Measurements from ENCODE around the gene KRTAP5-3. TPM values are rescaled to one million over a fixed set of nuclear protein-coding genes. Genes with fewer than 3 reads are reported as not detected.

The KRTAP5-3 gene
- total and polyA plus RNA-seq, 2 experiments from 2014 or later: not detected

DNA sequence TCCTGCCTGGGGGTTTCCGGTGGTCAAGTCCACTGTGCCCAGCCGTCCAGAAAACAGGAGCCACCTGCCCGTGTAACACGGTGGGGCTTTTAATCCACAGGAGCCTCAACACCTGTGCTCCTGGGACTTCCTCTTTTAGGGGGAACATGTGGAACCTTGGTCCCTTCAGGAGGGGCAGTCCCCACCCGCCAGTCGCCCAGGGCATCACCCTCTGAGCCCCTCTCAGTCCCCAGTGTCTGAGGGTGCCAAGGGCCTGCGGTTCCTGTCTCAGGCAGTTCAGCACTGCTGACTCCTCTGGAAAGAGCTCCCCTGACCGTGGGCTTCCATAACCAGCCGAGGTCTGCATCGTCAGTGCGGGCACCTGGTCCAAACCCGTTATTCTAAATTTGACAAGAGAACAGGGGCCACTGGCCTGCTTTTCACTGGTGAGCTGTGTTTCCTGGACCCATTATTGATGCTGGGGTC is 37.1 kb upstream of the KRTAP5-3 start:
- no peak overlapping the region for H3K27ac ChIP-seq
- no peaks in the 10 kb centered on the region for H3K36me3 ChIP-seq
- no peak for DNase-seq (ENCODE audit: low read depth in 1 of 2, low spot score in 1 of 2)
- TF ChIP-seq, protein P1, sequence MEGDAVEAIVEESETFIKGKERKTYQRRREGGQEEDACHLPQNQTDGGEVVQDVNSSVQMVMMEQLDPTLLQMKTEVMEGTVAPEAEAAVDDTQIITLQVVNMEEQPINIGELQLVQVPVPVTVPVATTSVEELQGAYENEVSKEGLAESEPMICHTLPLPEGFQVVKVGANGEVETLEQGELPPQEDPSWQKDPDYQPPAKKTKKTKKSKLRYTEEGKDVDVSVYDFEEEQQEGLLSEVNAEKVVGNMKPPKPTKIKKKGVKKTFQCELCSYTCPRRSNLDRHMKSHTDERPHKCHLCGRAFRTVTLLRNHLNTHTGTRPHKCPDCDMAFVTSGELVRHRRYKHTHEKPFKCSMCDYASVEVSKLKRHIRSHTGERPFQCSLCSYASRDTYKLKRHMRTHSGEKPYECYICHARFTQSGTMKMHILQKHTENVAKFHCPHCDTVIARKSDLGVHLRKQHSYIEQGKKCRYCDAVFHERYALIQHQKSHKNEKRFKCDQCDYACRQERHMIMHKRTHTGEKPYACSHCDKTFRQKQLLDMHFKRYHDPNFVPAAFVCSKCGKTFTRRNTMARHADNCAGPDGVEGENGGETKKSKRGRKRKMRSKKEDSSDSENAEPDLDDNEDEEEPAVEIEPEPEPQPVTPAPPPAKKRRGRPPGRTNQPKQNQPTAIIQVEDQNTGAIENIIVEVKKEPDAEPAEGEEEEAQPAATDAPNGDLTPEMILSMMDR (IDR thresholded peaks at IDR 0.05; ENCODE audit: low read depth, low read length): no peak
- no peaks in the 10 kb centered on the region for H3K4me1 ChIP-seq (ENCODE audit: low read depth)
- no peak overlapping the region for H3K4me3 ChIP-seq
- H3K9me3 ChIP-seq (ENCODE audit: low read depth): no peaks in the 10 kb centered on the region
- H3K27me3 ChIP-seq: no peaks in the 10 kb centered on the region

DNA sequence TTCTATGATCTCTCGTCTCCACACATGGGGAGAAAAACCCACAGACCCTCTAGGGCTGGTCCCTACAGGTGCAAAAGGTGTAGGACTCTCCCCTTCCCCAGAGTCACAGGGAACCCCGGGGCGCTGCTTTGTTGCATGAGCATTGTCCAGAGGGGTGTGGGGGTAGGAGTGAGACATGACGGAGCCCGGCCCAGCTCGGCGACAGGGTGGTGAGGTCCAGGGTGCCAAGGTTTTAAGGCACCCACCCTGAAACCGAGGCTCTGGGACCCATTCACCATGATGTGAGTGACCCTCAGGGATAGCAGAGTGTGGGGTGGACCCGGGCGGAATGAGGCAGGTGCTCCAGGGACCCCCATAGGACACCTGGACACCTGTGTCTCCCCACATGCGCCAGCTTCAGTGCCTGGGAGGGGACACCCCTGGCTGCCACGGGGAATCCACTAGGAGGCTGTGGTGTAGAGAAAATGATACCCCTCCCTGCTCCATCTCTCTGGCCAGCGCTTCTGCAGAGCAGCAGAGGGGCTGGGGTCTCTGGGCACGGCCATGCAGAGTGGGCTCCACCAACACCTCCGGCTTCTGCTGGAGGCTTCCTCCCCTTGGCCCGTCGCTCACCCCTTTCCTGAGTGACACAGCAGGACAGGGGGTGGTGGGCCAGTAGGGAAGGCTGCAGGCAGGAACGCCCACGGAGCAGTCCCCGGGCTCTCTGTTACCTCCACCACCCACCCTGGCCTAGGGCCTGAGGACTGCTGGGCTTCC is 36.5 kb upstream of the KRTAP5-3 start:
- TF ChIP-seq, protein P1 (IDR thresholded peaks at IDR 0.05; ENCODE audit: low read depth, low read length): no peak
- H3K27me3 ChIP-seq: no peaks in the 10 kb centered on the region
- H3K9me3 ChIP-seq (ENCODE audit: low read depth): no peaks in the 10 kb centered on the region
- H3K4me3 ChIP-seq: no peak overlapping the region
- no peak for DNase-seq (ENCODE audit: low read depth in 1 of 2, low spot score in 1 of 2)
- H3K4me1 ChIP-seq (ENCODE audit: low read depth): no peaks in the 10 kb centered on the region
- no peaks in the 10 kb centered on the region for H3K36me3 ChIP-seq
- H3K27ac ChIP-seq: no peak overlapping the region

DNA sequence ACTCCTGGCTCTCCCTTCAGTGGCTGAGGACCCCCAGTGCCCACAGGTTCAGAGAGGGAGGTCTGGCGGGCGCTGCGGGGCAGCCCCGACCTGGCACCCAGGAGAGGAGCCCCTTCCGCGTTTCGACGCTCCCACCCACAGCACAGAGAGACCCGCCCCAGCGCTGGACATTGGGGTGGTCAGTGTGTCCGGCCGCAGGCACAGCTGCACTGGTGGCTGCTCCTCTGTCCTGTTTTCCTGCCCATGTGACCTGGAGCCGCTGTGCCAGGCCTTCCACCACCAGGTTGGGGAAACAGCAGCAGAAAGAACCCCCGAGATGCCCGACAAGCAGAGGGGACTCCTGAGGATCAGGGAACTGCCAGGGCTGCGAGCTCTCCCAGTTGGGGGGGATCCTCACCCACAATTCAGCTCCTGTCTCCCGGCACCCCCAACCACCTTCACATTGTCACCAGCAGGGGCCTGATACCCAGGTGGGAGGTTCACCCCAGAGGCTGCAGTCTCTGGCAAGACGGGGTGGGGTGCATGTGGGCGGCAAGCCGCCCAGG is 35.0 kb upstream of the KRTAP5-3 start:
- H3K27ac ChIP-seq: no peak overlapping the region
- no peak overlapping the region for H3K4me3 ChIP-seq
- H3K36me3 ChIP-seq: no peaks in the 10 kb centered on the region
- TF ChIP-seq, protein P1 (IDR thresholded peaks at IDR 0.05; ENCODE audit: low read depth, low read length): no peak
- H3K27me3 ChIP-seq: no peaks in the 10 kb centered on the region
- H3K9me3 ChIP-seq (ENCODE audit: low read depth): no peaks in the 10 kb centered on the region
- no peak for DNase-seq (ENCODE audit: low read depth in 1 of 2, low spot score in 1 of 2)
- H3K4me1 ChIP-seq (ENCODE audit: low read depth): no peaks in the 10 kb centered on the region

DNA sequence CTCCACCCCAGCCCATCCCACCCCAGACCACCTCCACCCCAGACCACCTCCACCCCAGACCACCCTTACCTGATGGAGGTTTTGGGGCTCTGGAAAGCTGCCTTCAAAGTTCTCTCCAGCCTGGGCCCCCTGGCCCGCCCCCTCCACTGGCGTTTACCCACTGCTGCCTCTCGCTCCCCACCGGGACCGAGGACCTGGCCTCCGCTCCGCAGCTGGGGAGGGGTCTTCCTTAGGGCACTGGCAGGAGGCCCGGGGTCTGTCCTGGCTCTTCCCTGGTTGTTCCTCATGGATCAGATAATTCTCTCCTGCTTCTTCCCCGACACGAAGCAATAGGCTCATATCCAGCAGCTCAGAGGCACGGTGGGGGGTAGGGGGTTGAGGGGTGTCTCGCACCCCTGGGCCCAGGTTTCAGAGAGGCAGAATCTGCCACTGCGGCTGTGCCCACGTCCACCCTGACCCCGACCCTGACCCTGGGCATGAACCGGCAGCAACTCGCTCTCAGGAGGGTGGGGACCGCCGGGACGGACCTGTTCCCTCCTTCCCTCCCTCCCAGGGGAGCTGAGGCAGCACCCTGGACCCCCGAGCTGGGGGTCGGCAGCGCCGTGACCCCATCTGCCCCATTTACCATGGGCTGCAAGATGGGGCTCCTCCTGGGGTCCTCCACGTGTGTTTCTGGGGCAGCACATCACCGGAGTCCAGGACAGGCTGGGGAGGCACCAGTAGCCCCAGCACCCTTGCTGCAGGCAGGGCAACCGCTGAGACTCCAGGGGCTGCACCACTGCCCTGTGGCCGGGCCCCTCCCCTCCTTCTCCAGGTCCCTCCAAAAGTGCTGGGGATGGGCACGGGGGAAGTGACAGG is 34.3 kb upstream of the KRTAP5-3 start:
- DNase-seq (ENCODE audit: low read depth in 1 of 2, low spot score in 1 of 2): no peak
- no peak overlapping the region for H3K27ac ChIP-seq
- no peaks in the 10 kb centered on the region for H3K4me1 ChIP-seq (ENCODE audit: low read depth)
- H3K27me3 ChIP-seq: no peaks in the 10 kb centered on the region
- H3K36me3 ChIP-seq: no peaks in the 10 kb centered on the region
- no peaks in the 10 kb centered on the region for H3K9me3 ChIP-seq (ENCODE audit: low read depth)
- TF ChIP-seq, protein P1 (IDR thresholded peaks at IDR 0.05; ENCODE audit: low read depth, low read length): no peak
- H3K4me3 ChIP-seq: no peak overlapping the region

- Histone ChIP-seq H3K4me1 (ENCODE audit: low read depth) (no peaks in the 10 kb centered on the region), H3K36me3 (no peaks in the 10 kb centered on the region), H3K27me3 (peaks cover 3% of the 10 kb centered on the region), H3K9me3 (ENCODE audit: low read depth) (no peaks in the 10 kb centered on the region), H3K4me3 (no peak overlapping the region), H3K27ac (no peak overlapping the region)
- TF ChIP-seq, protein P1 (IDR thresholded peaks at IDR 0.05; ENCODE audit: low read depth, low read length): no peak
- DNase-seq (ENCODE audit: low read depth in 1 of 2, low spot score in 1 of 2): no peak
Measured at GRCh38 chr11:1641096-1641495, 32.8 kb upstream of the KRTAP5-3 start.

Data from cardiac muscle cell (in vitro differentiated cells and primary cell).